Activated CD8-positive, alpha-beta memory T cell treated with anti-CD3 and anti-CD28 coated beads for 36 hours (primary cell): ENCODE data around the gene PAK1. TPM values are rescaled to one million over a fixed set of nuclear protein-coding genes. Genes with fewer than 3 reads are reported as not detected.

Experiments
- CTCF ChIA-PET: fragments of 350-600 bp; sonication (Branson Sonifier 250); formaldehyde crosslinking; loops from one replicate; lab custom pipeline; 2021; ENCODE audit warnings: antibody characterized with exemption; lab: Charles Lee
- POLR2A ChIA-PET: fragments of 350-600 bp; sonication (Branson Sonifier 250); formaldehyde crosslinking; loops from one replicate; lab custom pipeline; 2021; ENCODE audit warnings: antibody characterized with exemption; lab: Charles Lee
- total RNA-seq, 2 experiments: library from RNA; stranded (reverse); gene quantifications; one replicate each; pipeline ENCODE4 v1.2.3, GENCODE V29; 2021

PAK1 gene
- total RNA-seq, 2 experiments from 2014 or later = 33.1 to 35.2 TPM

- POLR2A ChIA-PET = interaction anchor here (0.6 kb wide), 1 partner anchor 636 kb away, joined by 5 read pairs; no protein-coding TSS in a partner anchor
- CTCF ChIA-PET = interaction anchor here (0.8 to 1.2 kb wide), 3 partner anchors 16 to 92 kb away, joined by 3 to 4 read pairs (median 3); no protein-coding TSS in a partner anchor
These were observed 62.0 kb downstream of the PAK1 start for GRCh38 chr11:77411717-77412441.

GRCh38 chr11:77411137-77411707 lies 62.7 kb downstream of the PAK1 start:
- CTCF ChIA-PET = interaction anchor here (0.8 to 1.2 kb wide), 2 partner anchors 15 to 92 kb away, joined by 3 to 4 read pairs; no protein-coding TSS in a partner anchor
- POLR2A ChIA-PET = interaction anchor here (0.6 kb wide), 1 partner anchor 636 kb away, joined by 5 read pairs; no protein-coding TSS in a partner anchor

- CTCF ChIA-PET = no interaction called here
- POLR2A ChIA-PET = no interaction called here
These were observed 63.6 kb downstream of the PAK1 start for GRCh38 chr11:77410076-77410827.

- ChIA-PET CTCF (no interaction called here), POLR2A (no interaction called here)
These were observed 64.8 kb downstream of the PAK1 start for GRCh38 chr11:77409046-77409445.

GRCh38 chr11:77407613-77408012 lies 66.3 kb downstream of the PAK1 start:
- ChIA-PET CTCF (no interaction called here), POLR2A (no interaction called here)

- CTCF ChIA-PET = no interaction called here
- POLR2A ChIA-PET = no interaction called here
These were observed 67.5 kb downstream of the PAK1 start for GRCh38 chr11:77406396-77406795.

- POLR2A ChIA-PET = no interaction called here
- CTCF ChIA-PET = no interaction called here
These were observed 70.7 kb downstream of the PAK1 start for GRCh38 chr11:77403211-77403610.

GRCh38 chr11:77402218-77402556 lies 71.7 kb downstream of the PAK1 start:
- ChIA-PET POLR2A (no interaction called here), CTCF (no interaction called here)

GRCh38 chr11:77401486-77402217 lies 72.2 kb downstream of the PAK1 start:
- ChIA-PET CTCF (no interaction called here), POLR2A (no interaction called here)

GRCh38 chr11:77400775-77401449 lies 73.0 kb downstream of the PAK1 start:
- POLR2A ChIA-PET = no interaction called here

GRCh38 chr11:77400271-77400670 lies 73.6 kb downstream of the PAK1 start:
- CTCF ChIA-PET = no interaction called here

More at GRCh38 chr11:77400775-77401449, 73.0 kb downstream of the PAK1 start:
- CTCF ChIA-PET = no interaction called here

GRCh38 chr11:77397631-77398030 lies 76.3 kb downstream of the PAK1 start:
- POLR2A ChIA-PET = no interaction called here
- CTCF ChIA-PET = no interaction called here

More at GRCh38 chr11:77400271-77400670, 73.6 kb downstream of the PAK1 start:
- POLR2A ChIA-PET = no interaction called here

- CTCF ChIA-PET = interaction anchor here (1.2 kb wide), 1 partner anchor 15 kb away, joined by 4 read pairs; no protein-coding TSS in a partner anchor
- POLR2A ChIA-PET = no interaction called here
These were observed 77.0 kb downstream of the PAK1 start for GRCh38 chr11:77396911-77397310.

GRCh38 chr11:77396305-77396704 lies 77.6 kb downstream of the PAK1 start:
- POLR2A ChIA-PET = no interaction called here

GRCh38 chr11:77395460-77396173 lies 78.3 kb downstream of the PAK1 start:
- POLR2A ChIA-PET = no interaction called here
- CTCF ChIA-PET = interaction anchor here (1.2 kb wide), 1 partner anchor 16 kb away, joined by 4 read pairs; no protein-coding TSS in a partner anchor

More at GRCh38 chr11:77396305-77396704, 77.6 kb downstream of the PAK1 start:
- CTCF ChIA-PET = interaction anchor here (1.2 kb wide), 1 partner anchor 16 kb away, joined by 4 read pairs; no protein-coding TSS in a partner anchor

- ChIA-PET CTCF (no interaction called here), POLR2A (no interaction called here)
These were observed 81.1 kb downstream of the PAK1 start for GRCh38 chr11:77392842-77393241.

GRCh38 chr11:77387701-77388100 lies 86.2 kb downstream of the PAK1 start:
- ChIA-PET CTCF (no interaction called here), POLR2A (no interaction called here)

GRCh38 chr11:77386178-77386577 lies 87.7 kb downstream of the PAK1 start:
- ChIA-PET CTCF (no interaction called here), POLR2A (no interaction called here)
